Activated CD8-positive, alpha-beta memory T cell treated with anti-CD3 and anti-CD28 coated beads, Interleukin-2, amount 50 U/mL, for 24 hours (primary cell): Measurements from ENCODE around the gene NEK2.
A peak's percentile ranks its signal among the peaks of the same experiment; 100 is the strongest.
"Not testable (repeated sequence)": the region's sequence is repeated elsewhere in the genome, so short reads cannot be mapped to it uniquely, and the experiment has no call there.

Experiments used
- DNase-seq: peaks from one replicate; pipeline ENCODE4 v3.0.0-alpha.2; 2020; ENCODE audit errors: extremely low read depth

Gene NEK2

GRCh38 chr1:211675230-211676105 is at the start of gene NEK2:
Gene NEK2 (minus strand): TSS chr1:211675621. CDS start chr1:211675479, 142 bp downstream.
- DNase-seq, result peak; percentile 61

DNA sequence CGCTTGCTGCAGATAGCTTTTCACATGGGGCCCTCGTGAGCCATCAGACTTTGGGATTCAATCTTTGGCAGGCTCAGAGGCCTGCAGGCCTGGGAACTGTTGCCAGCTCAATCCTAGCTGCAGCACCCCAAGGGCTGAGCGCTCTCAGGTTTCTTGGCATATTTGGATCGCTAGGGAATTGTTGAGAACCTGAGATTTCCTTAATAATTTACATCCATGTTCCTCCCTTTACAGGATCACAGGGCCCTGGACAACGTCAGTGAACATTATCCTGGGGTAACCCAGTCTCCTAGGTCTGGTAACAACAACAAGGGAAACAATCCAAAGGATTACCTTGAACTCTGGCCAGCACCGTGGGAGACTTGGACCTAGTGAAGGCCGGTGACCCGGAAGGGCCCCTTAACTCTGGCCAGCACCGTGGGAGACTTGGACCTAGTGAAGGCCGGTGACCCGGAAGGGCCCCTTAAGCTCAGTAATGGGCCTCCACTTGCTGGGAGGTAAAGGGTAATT is 49.3 kb upstream of the NEK2 start:
- no peak for DNase-seq

DNA sequence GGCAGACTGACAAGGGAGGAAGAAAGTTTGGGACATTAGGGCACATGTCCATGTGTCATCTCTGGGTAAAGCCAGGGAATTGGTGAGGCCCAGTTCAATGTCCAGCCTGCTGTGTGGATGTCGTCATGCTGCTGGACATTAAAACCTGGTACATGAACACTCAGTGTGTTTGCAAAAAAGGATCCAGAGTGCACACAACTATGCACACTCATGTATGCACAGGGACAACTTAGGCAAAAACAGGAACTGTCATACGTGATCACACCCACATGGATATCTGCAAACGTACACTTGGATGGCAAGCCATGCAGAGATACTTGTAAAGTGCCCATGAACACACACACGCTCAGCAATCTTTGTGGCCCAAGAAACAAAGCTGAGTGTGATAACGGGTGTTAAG is 47.9 kb upstream of the NEK2 start:
- no peak for DNase-seq

DNA sequence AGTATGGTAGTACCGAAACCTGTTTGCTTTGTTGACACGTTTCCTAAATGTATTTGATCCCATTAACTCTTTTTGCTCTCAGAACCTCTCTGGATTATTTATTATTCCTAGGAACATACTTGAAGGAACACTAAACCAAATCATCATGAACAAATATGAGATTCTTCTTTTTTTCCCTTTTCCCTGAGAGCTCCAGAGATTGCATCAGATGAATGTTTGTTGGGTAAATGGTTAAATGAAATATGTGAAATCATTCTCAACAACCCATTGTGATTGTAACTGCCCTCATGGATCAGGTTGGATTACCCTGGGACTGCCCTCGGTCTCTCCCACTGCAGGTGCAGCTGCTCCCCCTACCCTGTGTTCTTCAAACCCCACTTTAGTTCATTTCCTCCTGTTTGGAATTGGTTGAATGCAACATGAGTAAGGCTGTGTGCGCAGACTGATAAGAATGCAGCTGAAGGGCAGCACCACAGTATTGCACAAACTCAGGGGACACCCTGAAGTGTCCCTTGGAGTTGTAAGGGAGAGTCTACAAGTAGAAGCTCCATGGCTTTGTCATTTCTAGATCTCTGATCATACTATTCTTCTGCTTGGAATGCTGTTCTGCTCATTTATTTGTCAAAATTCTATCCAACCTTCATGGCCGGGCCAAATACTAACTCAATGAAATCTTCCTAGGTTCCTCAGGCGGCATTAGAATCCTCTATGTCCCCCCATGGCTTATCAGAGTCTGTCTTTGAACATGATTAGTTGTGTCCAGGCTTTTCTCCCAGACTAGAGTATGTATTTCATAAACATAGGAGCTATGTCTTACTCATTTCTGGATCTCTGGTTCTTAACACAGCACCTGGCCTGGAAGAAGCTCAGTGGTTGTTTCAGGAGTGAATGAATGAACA is 47.1 kb upstream of the NEK2 start:
- no peak for DNase-seq

DNA sequence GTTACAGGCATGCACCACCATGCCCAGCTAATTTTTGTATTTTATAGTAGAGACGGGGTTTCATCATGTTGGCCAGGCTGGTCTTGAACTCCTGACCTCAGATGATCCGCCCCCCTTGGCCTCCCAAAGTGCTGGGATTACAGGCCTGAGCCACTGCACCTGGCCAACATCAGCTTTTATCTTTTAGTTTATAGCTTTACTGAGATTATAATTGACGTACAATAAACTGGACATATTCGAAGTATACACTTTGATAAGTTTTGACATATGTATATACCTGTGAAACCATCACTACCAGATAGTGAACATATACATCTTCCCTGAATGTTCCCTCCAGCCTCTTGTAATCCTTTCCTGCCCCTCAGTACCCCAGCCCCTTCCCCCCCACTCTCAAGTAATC is 41.1 kb upstream of the NEK2 start:
- not testable (repeated sequence) for DNase-seq

- DNase-seq, result no peak
Measured at GRCh38 chr1:211715971-211716370, 40.5 kb upstream of the NEK2 start.

DNA sequence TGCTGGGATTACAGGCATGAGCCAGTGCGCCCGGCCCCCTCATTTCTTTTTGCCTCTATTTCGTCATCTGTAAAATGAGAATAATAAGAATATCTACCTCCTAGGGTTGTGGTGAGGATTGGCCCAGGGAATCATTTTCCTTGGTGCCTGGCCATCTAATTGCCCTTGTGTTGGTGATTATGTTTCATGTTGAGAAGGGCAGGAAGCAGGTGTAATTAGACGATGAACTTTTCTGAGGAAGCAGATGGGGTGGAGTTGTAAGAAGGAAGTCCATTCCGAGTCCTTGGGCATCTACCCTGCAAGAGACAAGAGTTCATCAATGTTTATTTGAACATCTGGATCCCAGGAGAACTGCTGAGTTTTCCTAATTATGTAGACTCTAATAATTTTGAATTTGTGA is 38.7 kb upstream of the NEK2 start:
- no peak for DNase-seq

GRCh38 chr1:211713231-211713630 is 37.8 kb upstream of the NEK2 start:
- DNase-seq, result no peak

GRCh38 chr1:211711315-211711705 is 35.9 kb upstream of the NEK2 start:
- DNase-seq, result no peak

DNA sequence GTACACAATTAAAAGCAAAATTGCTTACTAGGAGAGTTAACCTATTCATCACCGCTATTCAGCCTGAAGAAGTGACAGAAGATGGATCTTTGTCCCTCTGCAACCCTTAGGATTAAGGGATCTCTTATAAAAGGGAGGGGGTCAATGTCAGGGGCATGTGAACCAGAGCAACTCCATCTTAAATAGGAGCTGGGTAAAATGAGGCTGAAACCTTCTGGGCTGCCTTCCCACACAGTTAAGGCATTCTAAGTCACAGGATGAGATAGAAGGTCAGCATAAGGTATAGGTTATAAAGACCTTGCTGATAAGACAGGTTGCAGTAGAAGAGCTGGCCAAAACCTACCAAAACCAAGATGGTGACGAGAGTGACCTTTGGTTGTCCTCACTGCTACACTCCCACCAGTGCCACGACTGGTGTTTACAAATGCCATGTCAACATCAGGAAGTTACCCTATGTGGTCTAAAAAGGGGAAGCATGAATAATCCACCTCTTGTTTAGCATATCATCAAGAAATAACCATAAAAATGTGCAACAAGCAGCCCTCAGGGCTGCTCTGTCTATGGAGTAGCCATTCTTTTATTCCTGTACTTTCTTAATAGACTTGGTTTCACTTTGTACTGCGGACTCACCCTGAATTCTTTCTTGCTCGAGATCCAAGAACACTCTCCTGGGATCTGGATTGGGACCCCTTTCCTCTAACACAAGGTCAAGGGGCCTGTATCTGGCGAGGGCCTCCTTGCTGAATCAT is 35.3 kb upstream of the NEK2 start:
- DNase-seq, result no peak

DNA sequence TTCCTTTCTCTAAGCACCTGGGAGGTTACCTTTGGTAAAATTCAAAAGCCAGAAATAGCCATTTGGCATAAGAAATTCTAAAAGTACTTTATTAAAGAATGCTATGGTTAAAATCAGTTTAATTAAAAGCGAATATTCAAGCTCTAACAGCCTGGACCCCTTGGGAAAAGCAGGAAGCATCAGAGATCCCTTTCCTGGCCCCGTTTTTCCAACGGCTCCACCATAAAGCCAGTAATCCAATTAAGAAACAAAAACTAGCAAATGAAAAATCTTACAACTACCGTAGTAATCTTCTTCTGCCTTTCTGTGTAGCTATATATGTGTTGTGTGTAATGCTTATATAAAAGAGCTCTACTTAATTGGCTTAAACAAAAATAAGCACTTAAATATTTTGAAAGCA is 33.5 kb upstream of the NEK2 start:
- no peak for DNase-seq

DNA sequence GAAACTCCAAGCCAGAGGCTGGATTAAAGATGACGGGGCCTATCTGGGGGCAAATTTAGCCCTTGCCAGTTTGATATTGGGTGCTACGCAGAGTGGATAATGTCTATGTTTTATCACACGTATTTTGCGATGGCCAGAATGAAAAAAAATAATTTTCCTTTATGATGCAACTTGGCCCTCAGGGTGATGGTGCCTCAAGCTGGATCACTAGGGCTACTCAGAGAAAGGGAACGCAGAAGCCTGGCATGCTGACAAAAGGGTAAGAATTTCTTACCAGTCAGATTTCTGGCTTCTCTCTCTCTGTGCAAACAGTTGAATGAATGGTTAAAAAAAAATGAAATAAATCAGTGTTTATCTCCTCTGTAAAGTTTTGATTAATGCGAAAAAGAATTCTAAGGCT is 32.6 kb upstream of the NEK2 start:
- DNase-seq, result no peak

DNA sequence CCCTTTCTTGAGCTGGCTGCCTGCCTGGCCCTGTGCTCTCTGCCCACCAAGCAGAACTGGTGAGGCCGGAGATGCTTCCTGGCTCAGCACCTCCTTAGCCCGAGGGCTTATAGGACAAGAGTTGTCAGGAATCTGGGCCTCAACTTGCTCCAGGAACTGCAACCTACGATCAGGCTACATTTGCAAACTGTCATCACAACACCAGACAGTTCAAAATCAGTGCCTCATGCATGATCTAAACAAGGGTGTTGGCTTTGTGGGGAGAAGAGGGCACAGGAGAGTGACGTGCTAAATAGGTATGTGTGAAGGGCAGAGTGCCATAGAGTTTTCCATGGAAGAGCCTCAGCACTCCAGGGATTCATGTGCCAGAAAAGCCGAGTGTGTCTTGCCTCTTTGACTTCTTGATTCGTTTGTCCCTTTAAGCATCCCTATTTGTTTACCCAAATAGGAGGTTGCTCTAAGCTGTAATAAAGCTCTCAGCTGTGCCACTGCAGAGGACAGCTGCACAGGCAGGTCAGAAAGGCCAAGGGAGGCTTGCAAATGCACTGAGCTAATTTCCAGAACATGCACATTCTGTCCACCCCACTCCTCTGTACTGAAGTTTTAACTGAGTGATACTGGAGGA is 30.2 kb upstream of the NEK2 start:
- no peak for DNase-seq

GRCh38 chr1:211704543-211704942 is 29.1 kb upstream of the NEK2 start:
- DNase-seq, result no peak

GRCh38 chr1:211703812-211704537 is 28.6 kb upstream of the NEK2 start:
- no peak for DNase-seq

- DNase-seq, result no peak
Measured at GRCh38 chr1:211701733-211702132, 26.3 kb upstream of the NEK2 start.

- DNase-seq, result no peak
Measured at GRCh38 chr1:211699059-211699458, 23.6 kb upstream of the NEK2 start.

DNA sequence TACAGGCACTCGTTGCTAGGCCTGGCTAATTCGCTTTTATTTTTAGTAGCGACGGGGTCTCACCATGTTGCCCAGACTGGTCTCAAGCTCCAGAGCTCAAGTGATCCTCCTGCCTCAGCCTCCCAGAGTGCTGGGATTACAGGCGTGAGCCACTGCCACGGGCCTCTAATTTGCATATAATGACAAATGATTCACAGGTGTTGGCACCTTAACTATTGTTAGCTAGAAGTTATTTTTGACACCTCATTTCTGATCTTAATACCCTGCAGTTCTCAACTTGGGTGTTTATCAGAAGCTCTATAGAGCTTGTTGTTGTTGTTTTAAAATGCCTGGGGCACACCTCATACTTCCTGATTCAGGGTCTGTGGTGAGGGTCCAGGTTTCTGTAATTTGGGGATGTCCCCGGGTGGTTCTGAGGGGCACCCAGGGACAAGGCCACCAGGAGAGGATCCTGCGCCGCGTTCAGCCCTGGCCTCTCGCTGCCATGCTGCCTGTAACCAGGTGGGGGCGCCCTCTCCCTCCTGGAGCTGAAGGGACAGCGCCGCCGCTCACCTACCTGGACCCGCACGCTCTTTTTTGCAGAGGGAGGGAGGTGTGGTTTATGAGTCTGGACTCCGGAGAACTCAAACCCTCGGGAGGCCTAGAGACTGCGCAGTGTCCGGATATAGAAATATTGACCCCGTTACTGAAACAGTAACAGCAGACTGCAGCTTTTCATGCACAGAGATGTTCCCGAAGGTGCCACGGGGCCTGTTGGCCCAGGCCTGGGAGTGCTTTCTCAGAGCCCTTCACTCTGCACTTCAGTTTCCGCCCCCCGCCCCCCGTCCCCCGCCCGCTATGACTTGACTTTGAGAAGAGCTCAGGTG is 23.0 kb upstream of the NEK2 start:
- peak; percentile 56 for DNase-seq

GRCh38 chr1:211697356-211697755 is 21.9 kb upstream of the NEK2 start:
- no peak for DNase-seq
